HEK293 (cell line): ENCODE data around the gene RRN3.

Source experiments
- CTCF ChIA-PET: fragments of 350-600 bp; formaldehyde crosslinking; extraction: SDS; loops from one replicate; lab custom pipeline; 2021; ENCODE audit warnings: antibody characterized with exemption; lab: Yijun Ruan, JAX
- POLR2A ChIA-PET: fragments of 300-600 bp; formaldehyde crosslinking; extraction: SDS; loops from one replicate; lab custom pipeline; 2020; ENCODE audit warnings: antibody characterized with exemption, inconsistent platforms; lab: Yijun Ruan, JAX
- H3K27ac ChIP-seq: fragments of 200-500 bp; sonication (Bioruptor generic); 2 replicates; pipeline ENCODE4 v1.5.1; 2014; ENCODE audit warnings: low read depth, low read length, control low read depth, inconsistent platforms; ENCODE audit errors: extremely low read depth
- H3K36me3 ChIP-seq, 2 experiments: fragments of 200-500 bp in 1 of 2; sonication (Bioruptor generic) in 1 of 2; 1 replicate in 1 of 2; 2 replicates in 1 of 2; pipeline ENCODE4 v1.5.1; 2014 to 2017; ENCODE audit warnings: inconsistent platforms in 2 of 2, low read length in 2 of 2; ENCODE audit not compliant: control insufficient read depth in 2 of 2, insufficient read depth in 1 of 2
- H3K4me1 ChIP-seq: fragments of 200-500 bp; sonication (Bioruptor generic); 2 replicates; pipeline ENCODE4 v1.5.1; 2014; ENCODE audit warnings: mild to moderate bottlenecking, low read length, inconsistent platforms; ENCODE audit not compliant: control insufficient read depth, insufficient read depth
- H3K4me3 ChIP-seq: 2 replicates; pipeline ENCODE4 v1.5.1; 2011; ENCODE audit warnings: low read depth, mild to moderate bottlenecking, control low read depth, low read length, moderate library complexity
- H3K9me3 ChIP-seq: fragments of 200-500 bp; sonication (Bioruptor generic); 2 replicates; pipeline ENCODE4 v1.5.1; 2014; ENCODE audit warnings: low read depth, low read length, inconsistent platforms; ENCODE audit not compliant: control insufficient read depth, insufficient read depth
- KLF7 ChIP-seq: fragments of 450-650 bp; formaldehyde crosslinking; IDR thresholded peaks from 2 replicates; pipeline ENCODE4 v1.5.1; 2016; ENCODE audit warnings: missing biosample characterization, missing genetic modification characterization, borderline replicate concordance
- REPIN1 ChIP-seq: fragments of 450-650 bp; formaldehyde crosslinking; IDR thresholded peaks from 2 replicates; pipeline ENCODE4 v1.5.1; 2017; ENCODE audit warnings: missing biosample characterization, missing genetic modification characterization, low read depth
- SCRT1 ChIP-seq: fragments of 450-650 bp; formaldehyde crosslinking; IDR thresholded peaks from 2 replicates; pipeline ENCODE4 v1.5.1; 2016; ENCODE audit warnings: missing biosample characterization, missing genetic modification characterization, borderline replicate concordance
- ZFP3 ChIP-seq: fragments of 450-650 bp; formaldehyde crosslinking; IDR thresholded peaks from 2 replicates; pipeline ENCODE4 v1.5.1; 2016; ENCODE audit warnings: low read depth, missing biosample characterization, missing genetic modification characterization
- ZNF112 ChIP-seq: fragments of 450-650 bp; formaldehyde crosslinking; IDR thresholded peaks from 2 replicates; pipeline ENCODE4 v1.5.0; 2017; ENCODE audit warnings: missing biosample characterization, missing genetic modification characterization
- ZNF146 ChIP-seq: fragments of 450-650 bp; formaldehyde crosslinking; IDR thresholded peaks from 2 replicates; pipeline ENCODE4 v1.5.1; 2016; ENCODE audit warnings: missing biosample characterization, missing genetic modification characterization
- ZNF174 ChIP-seq: fragments of 450-650 bp; formaldehyde crosslinking; IDR thresholded peaks from 2 replicates; pipeline ENCODE4 v1.5.0; 2017; ENCODE audit warnings: missing biosample characterization, mild to moderate bottlenecking, missing genetic modification characterization
- ZNF211 ChIP-seq: fragments of 450-650 bp; formaldehyde crosslinking; IDR thresholded peaks from 2 replicates; pipeline ENCODE4 v1.5.1; 2016; ENCODE audit warnings: low read depth, missing biosample characterization, missing genetic modification characterization
- ZNF214 ChIP-seq: fragments of 450-650 bp; formaldehyde crosslinking; IDR thresholded peaks from 2 replicates; pipeline ENCODE4 v1.5.1; 2017; ENCODE audit warnings: missing biosample characterization, mild to moderate bottlenecking, missing genetic modification characterization, borderline replicate concordance
- ZNF223 ChIP-seq: fragments of 450-650 bp; formaldehyde crosslinking; IDR thresholded peaks from 2 replicates; pipeline ENCODE4 v1.5.1; 2016; ENCODE audit warnings: missing biosample characterization, missing genetic modification characterization
- ZNF23 ChIP-seq: fragments of 450-650 bp; formaldehyde crosslinking; IDR thresholded peaks from 2 replicates; pipeline ENCODE4 v1.5.1; 2016; ENCODE audit warnings: missing biosample characterization, missing genetic modification characterization, borderline replicate concordance
- ZNF48 ChIP-seq: fragments of 450-650 bp; formaldehyde crosslinking; IDR thresholded peaks from 2 replicates; pipeline ENCODE4 v1.5.1; 2016; ENCODE audit warnings: missing biosample characterization, missing genetic modification characterization
- ZNF521 ChIP-seq: fragments of 450-650 bp; formaldehyde crosslinking; IDR thresholded peaks from 2 replicates; pipeline ENCODE4 v1.5.1; 2017; ENCODE audit warnings: missing biosample characterization, mild to moderate bottlenecking, missing genetic modification characterization
- ZNF571 ChIP-seq: fragments of 450-650 bp; formaldehyde crosslinking; IDR thresholded peaks from 2 replicates; pipeline ENCODE4 v1.5.0; 2017; ENCODE audit warnings: missing biosample characterization, missing genetic modification characterization
- ZNF585B ChIP-seq: fragments of 450-650 bp; formaldehyde crosslinking; IDR thresholded peaks from 2 replicates; pipeline ENCODE4 v1.5.1; 2016; ENCODE audit warnings: missing biosample characterization, missing genetic modification characterization
- ZNF623 ChIP-seq: fragments of 450-650 bp; formaldehyde crosslinking; IDR thresholded peaks from 2 replicates; pipeline ENCODE4 v1.5.1; 2016; ENCODE audit warnings: missing biosample characterization, missing genetic modification characterization
- ZNF664 ChIP-seq: fragments of 450-650 bp; formaldehyde crosslinking; IDR thresholded peaks from 2 replicates; pipeline ENCODE4 v1.5.1; 2016; ENCODE audit warnings: missing biosample characterization, missing genetic modification characterization
- ZNF701 ChIP-seq: fragments of 450-650 bp; formaldehyde crosslinking; IDR thresholded peaks from 2 replicates; pipeline ENCODE4 v1.5.1; 2016; ENCODE audit warnings: missing biosample characterization, missing genetic modification characterization
- TF ChIP-seq, protein P1 (sequence below): fragments of 450-650 bp; formaldehyde crosslinking; IDR thresholded peaks from 2 replicates; pipeline ENCODE4 v1.5.1; 2016; ENCODE audit warnings: missing biosample characterization, missing genetic modification characterization, low read depth
- TF ChIP-seq, protein P2 (sequence below): fragments of 450-650 bp; formaldehyde crosslinking; IDR thresholded peaks from 2 replicates; pipeline ENCODE4 v1.5.1; 2016; ENCODE audit warnings: missing biosample characterization, missing genetic modification characterization
- TF ChIP-seq, protein P3 (sequence below): fragments of 450-650 bp; formaldehyde crosslinking; IDR thresholded peaks from 2 replicates; pipeline ENCODE4 v1.5.1; 2017; ENCODE audit warnings: missing biosample characterization, missing genetic modification characterization
- TF ChIP-seq, protein P4 (sequence below): fragments of 450-650 bp; formaldehyde crosslinking; IDR thresholded peaks from 2 replicates; pipeline ENCODE4 v1.5.1; 2016; ENCODE audit warnings: missing biosample characterization, missing genetic modification characterization
- TF ChIP-seq, protein P5 (sequence below): fragments of 450-650 bp; formaldehyde crosslinking; IDR thresholded peaks from 2 replicates; pipeline ENCODE4 v1.5.1; 2016; ENCODE audit warnings: missing biosample characterization, missing genetic modification characterization

RRN3 gene

DNA sequence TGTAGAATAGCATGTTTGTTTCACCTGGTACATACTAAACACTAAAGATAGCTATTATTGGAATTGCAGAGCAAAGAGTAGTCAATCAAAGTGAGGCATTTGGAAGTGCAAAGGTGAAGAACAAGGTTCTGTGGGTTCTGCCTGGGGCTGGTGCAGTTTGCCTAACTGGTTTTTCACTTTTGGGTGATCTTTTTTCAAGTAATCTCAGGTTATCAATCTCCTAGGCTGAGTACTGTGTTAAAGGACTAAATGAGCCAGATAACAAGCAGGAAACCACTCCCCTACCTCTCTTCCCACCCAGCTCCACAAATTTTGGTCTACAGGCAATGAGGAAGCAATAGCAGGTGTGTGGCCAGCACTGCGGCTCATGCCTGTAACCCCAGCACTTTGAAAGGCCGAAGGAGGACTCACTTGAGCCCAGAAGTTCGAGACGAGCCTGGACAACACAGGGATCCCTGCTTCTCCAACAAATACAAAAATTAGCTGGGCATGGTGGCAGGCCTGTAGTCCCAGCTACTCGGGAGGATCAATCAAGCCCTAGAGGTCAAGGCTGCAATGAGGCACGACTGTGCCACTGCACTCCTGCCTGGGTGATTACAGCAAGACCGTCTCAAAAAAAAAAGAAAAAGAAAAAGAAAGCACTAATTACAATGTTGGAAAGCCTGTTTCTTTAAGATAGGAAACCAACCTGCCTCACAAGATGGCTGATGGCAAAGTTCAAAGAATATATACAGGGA lies 36.2 kb downstream of the RRN3 start (continued):
- TF ChIP-seq, protein P1, sequence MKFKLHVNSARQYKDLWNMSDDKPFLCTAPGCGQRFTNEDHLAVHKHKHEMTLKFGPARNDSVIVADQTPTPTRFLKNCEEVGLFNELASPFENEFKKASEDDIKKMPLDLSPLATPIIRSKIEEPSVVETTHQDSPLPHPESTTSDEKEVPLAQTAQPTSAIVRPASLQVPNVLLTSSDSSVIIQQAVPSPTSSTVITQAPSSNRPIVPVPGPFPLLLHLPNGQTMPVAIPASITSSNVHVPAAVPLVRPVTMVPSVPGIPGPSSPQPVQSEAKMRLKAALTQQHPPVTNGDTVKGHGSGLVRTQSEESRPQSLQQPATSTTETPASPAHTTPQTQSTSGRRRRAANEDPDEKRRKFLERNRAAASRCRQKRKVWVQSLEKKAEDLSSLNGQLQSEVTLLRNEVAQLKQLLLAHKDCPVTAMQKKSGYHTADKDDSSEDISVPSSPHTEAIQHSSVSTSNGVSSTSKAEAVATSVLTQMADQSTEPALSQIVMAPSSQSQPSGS (tag by site-specific recombination) = no peak
- TF ChIP-seq, protein P2, sequence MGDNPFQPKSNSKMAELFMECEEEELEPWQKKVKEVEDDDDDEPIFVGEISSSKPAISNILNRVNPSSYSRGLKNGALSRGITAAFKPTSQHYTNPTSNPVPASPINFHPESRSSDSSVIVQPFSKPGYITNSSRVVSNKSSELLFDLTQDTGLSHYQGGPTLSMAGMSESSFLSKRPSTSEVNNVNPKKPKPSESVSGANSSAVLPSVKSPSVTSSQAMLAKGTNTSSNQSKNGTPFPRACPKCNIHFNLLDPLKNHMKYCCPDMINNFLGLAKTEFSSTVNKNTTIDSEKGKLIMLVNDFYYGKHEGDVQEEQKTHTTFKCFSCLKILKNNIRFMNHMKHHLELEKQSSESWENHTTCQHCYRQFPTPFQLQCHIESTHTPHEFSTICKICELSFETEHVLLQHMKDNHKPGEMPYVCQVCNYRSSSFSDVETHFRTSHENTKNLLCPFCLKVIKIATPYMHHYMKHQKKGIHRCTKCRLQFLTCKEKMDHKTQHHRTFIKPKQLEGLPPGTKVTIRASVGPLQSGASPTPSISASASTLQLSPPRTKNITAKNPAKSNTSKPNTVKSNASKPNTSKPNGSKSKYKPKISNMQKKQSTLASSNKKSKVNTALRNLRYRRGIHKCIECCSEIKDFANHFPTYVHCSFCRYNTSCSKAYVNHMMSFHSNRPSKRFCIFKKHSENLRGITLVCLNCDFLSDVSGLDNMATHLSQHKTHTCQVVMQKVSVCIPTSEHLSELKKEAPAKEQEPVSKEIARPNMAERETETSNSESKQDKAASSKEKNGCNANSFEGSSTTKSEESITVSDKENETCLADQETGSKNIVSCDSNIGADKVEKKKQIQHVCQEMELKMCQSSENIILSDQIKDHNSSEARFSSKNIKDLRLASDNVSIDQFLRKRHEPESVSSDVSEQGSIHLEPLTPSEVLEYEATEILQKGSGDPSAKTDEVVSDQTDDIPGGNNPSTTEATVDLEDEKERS (tag by site-specific recombination) = no peak
- TF ChIP-seq ZNF23 (tag by site-specific recombination) (no peak), ZNF623 (no peak)

DNA sequence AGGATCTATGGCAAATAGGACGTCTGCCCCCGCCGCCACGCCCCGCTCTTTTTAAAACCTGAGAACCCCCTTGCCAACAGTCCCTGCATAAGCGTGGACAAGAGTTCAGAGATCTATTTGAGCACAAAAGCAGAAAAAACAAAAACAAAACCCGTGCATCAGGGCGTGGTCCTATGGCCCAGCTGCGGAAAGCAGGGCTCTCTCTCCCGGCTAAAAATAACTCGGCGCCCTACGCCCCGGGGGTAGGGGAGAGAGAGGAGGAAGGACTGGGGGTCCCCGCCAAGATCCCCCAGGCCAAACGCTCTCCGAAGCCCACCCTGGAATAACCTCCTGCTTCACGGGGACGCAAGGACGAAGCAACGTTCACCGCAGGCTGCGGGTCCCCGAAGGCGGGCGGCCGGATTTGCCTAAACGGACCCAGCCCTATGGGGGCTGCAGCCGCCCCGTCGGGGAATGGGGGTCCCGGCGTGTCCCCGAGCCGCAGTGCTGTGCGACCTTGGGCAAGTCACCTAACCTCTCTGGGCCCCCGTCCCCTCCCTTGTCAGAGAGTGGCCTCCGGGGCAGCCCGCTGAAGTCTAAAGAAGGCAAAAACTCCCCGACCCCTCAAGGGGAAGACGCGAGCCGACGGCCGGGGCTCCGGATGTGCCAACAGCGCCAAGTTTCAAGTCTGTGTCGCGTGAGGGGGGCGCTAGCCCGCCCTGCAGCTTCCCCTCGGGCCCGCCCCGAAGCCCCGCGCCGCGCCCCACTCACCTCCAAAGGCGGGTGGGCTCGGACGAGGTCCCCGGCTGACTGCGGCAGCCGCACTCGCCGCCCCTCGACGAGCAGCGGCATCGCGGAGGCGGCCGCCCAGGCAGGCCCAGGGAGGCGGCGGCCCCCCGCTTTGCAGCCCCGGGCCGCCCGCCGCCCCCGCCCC lies 38.7 kb downstream of the RRN3 start:
- H3K9me3 ChIP-seq = no peaks in the 10 kb centered on the region
- peak overlapping the region; percentile 51; the same call in 1 of the 2 replicates for H3K27ac ChIP-seq
- CTCF ChIA-PET = no interaction called here
- no peaks in the 10 kb centered on the region for H3K4me1 ChIP-seq
- H3K4me3 ChIP-seq = peak overlapping the region; percentile 74
- POLR2A ChIA-PET = no interaction called here
- H3K36me3 ChIP-seq = peaks cover 8 to 19% of the 10 kb centered on the region in 2 experiments
- TF ChIP-seq ZNF146 (tag by site-specific recombination) = no peak
- TF ChIP-seq ZNF521 = no peak
- TF ChIP-seq ZNF571 (tag by site-specific recombination) = no peak
- TF ChIP-seq, protein P3, sequence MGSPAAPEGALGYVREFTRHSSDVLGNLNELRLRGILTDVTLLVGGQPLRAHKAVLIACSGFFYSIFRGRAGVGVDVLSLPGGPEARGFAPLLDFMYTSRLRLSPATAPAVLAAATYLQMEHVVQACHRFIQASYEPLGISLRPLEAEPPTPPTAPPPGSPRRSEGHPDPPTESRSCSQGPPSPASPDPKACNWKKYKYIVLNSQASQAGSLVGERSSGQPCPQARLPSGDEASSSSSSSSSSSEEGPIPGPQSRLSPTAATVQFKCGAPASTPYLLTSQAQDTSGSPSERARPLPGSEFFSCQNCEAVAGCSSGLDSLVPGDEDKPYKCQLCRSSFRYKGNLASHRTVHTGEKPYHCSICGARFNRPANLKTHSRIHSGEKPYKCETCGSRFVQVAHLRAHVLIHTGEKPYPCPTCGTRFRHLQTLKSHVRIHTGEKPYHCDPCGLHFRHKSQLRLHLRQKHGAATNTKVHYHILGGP = no peak
- TF ChIP-seq ZNF174 = no peak
- TF ChIP-seq, protein P4, sequence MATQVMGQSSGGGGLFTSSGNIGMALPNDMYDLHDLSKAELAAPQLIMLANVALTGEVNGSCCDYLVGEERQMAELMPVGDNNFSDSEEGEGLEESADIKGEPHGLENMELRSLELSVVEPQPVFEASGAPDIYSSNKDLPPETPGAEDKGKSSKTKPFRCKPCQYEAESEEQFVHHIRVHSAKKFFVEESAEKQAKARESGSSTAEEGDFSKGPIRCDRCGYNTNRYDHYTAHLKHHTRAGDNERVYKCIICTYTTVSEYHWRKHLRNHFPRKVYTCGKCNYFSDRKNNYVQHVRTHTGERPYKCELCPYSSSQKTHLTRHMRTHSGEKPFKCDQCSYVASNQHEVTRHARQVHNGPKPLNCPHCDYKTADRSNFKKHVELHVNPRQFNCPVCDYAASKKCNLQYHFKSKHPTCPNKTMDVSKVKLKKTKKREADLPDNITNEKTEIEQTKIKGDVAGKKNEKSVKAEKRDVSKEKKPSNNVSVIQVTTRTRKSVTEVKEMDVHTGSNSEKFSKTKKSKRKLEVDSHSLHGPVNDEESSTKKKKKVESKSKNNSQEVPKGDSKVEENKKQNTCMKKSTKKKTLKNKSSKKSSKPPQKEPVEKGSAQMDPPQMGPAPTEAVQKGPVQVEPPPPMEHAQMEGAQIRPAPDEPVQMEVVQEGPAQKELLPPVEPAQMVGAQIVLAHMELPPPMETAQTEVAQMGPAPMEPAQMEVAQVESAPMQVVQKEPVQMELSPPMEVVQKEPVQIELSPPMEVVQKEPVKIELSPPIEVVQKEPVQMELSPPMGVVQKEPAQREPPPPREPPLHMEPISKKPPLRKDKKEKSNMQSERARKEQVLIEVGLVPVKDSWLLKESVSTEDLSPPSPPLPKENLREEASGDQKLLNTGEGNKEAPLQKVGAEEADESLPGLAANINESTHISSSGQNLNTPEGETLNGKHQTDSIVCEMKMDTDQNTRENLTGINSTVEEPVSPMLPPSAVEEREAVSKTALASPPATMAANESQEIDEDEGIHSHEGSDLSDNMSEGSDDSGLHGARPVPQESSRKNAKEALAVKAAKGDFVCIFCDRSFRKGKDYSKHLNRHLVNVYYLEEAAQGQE (tag by site-specific recombination) = no peak
- no peak for TF ChIP-seq ZNF214 (tag by site-specific recombination)
- no peak for TF ChIP-seq REPIN1 (tag by site-specific recombination)
- no peak for TF ChIP-seq ZNF48 (tag by site-specific recombination)
- 0 out of 2 replicates have a peak, but pooled peaks have one; percentile 10 for TF ChIP-seq KLF7 (tag by site-specific recombination)
- TF ChIP-seq ZFP3 = no peak
- TF ChIP-seq ZNF664 (tag by site-specific recombination) = no peak
- TF ChIP-seq, protein P5, sequence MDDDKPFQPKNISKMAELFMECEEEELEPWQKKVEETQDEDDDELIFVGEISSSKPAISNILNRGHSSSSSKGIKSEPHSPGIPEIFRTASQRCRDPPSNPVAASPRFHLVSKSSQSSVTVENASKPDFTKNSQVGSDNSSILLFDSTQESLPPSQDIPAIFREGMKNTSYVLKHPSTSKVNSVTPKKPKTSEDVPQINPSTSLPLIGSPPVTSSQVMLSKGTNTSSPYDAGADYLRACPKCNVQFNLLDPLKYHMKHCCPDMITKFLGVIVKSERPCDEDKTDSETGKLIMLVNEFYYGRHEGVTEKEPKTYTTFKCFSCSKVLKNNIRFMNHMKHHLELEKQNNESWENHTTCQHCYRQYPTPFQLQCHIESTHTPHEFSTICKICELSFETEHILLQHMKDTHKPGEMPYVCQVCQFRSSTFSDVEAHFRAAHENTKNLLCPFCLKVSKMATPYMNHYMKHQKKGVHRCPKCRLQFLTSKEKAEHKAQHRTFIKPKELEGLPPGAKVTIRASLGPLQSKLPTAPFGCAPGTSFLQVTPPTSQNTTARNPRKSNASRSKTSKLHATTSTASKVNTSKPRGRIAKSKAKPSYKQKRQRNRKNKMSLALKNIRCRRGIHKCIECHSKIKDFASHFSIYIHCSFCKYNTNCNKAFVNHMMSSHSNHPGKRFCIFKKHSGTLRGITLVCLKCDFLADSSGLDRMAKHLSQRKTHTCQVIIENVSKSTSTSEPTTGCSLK (tag by site-specific recombination) = no peak
- TF ChIP-seq ZNF223 (tag by site-specific recombination) = no peak
- no peak for TF ChIP-seq SCRT1 (tag by site-specific recombination)
- TF ChIP-seq ZNF701 (tag by site-specific recombination) = no peak
- no peak for TF ChIP-seq ZNF585B (tag by site-specific recombination)
- TF ChIP-seq ZNF112 = no peak
- TF ChIP-seq ZNF211 (tag by site-specific recombination) = no peak
